Activated CD8-positive, alpha-beta memory T cell treated with anti-CD3 and anti-CD28 coated beads, Interleukin-2, amount 10 ng/mL, durations not matched to agents 7 days and 5 days (primary cell): ENCODE data around the gene ADAMTSL4. TPM values are rescaled to one million over a fixed set of nuclear protein-coding genes. Genes with fewer than 3 reads are reported as not detected.
A peak's percentile ranks its signal among the peaks of the same experiment; 100 is the strongest.
"Not testable (repeated sequence)": the region's sequence is repeated elsewhere in the genome, so short reads cannot be mapped to it uniquely, and the experiment has no call there.

ENCODE experiments used
- ATAC-seq: fragments of 150-1000 bp; cut with Tn5 transposase; one replicate; pipeline ENCODE4 v1.10.0; 2021; ENCODE audit warnings: moderate library complexity
- CTCF ChIA-PET: fragments of 350-600 bp; sonication (Branson Sonifier 250); formaldehyde crosslinking; loops from one replicate; lab custom pipeline; 2021; ENCODE audit warnings: antibody characterized with exemption; lab: Charles Lee
- DNase-seq: peaks from one replicate; pipeline ENCODE4 v3.0.0-alpha.2; 2020
- H3K27ac Mint-ChIP-seq: one replicate; pipeline ENCODE4 v1.8.0; 2021; ENCODE audit warnings: mild to moderate bottlenecking, mixed read lengths
- H3K27me3 Mint-ChIP-seq: one replicate; pipeline ENCODE4 v1.8.0; 2021; ENCODE audit warnings: mixed read lengths
- H3K36me3 Mint-ChIP-seq: one replicate; pipeline ENCODE4 v1.8.0; 2021; ENCODE audit warnings: mild to moderate bottlenecking, mixed read lengths
- H3K4me1 Mint-ChIP-seq: one replicate; pipeline ENCODE4 v1.8.0; 2021; ENCODE audit warnings: mixed read lengths
- H3K4me3 Mint-ChIP-seq: one replicate; pipeline ENCODE4 v1.8.0; 2021; ENCODE audit warnings: mild to moderate bottlenecking, moderate library complexity, mixed read lengths
- H3K9me3 Mint-ChIP-seq: one replicate; pipeline ENCODE4 v1.8.0; 2022; ENCODE audit warnings: low read depth, mixed read lengths
- total RNA-seq, 2 experiments: library from RNA; stranded (reverse); gene quantifications; one replicate each; pipeline ENCODE4 v1.2.3, GENCODE V29; 2021

ADAMTSL4 gene
- total RNA-seq, 2 experiments from 2014 or later, result 0.18 to 0.35 TPM

DNA sequence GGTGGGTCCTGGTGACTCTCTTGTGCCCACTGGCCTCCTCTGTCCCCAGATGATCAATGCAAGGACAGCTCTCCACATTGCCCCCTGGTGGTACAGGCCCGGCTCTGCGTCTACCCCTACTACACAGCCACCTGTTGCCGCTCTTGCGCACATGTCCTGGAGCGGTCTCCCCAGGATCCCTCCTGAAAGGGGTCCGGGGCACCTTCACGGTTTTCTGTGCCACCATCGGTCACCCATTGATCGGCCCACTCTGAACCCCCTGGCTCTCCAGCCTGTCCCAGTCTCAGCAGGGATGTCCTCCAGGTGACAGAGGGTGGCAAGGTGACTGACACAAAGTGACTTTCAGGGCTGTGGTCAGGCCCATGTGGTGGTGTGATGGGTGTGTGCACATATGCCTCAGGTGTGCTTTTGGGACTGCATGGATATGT is 10.8 kb downstream of the ADAMTSL4 start:
- peak; percentile 86 for DNase-seq
- no peaks in the 10 kb centered on the region for H3K27me3 Mint-ChIP-seq
- H3K4me3 Mint-ChIP-seq, result peak overlapping the region; percentile 87
- peaks cover 42% of the 10 kb centered on the region for H3K4me1 Mint-ChIP-seq
- ATAC-seq, result peak; percentile 13
- peaks cover 4% of the 10 kb centered on the region for H3K36me3 Mint-ChIP-seq
- no peaks in the 10 kb centered on the region for H3K9me3 Mint-ChIP-seq
- CTCF ChIA-PET, result interaction anchor here (0.6 to 12.0 kb wide), 44 partner anchors 8 to 721 kb away, joined by 3 to 297 read pairs (median 5); partner anchors contain the start of genes ADAMTSL4, CA14, CERS2 and CTSS
- peak overlapping the region; percentile 100 for H3K27ac Mint-ChIP-seq

DNA sequence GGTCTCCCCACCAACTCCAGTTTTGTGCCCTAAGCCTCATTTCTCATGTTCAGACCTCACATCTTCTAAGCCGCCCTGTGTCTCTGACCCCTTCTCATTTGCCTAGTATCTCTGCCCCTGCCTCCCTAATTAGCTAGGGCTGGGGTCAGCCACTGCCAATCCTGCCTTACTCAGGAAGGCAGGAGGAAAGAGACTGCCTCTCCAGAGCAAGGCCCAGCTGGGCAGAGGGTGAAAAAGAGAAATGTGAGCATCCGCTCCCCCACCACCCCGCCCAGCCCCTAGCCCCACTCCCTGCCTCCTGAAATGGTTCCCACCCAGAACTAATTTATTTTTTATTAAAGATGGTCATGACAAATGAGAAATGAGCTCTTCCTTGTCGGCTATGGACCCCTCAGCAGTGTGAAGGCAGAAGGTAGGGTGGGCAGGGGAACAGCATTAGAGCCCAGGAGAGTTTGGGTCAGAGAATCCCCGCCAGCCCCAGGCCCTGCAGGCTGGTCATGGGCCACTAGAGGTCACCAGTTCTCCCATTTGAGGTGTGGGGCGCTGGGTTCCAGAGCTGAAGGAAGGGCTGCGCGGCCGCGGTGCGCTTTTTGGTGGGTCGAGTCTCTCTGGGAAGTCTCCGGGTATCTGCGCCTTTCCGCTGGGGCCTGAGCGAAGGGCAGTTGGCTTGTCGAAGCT is 11.5 kb downstream of the ADAMTSL4 start:
- Mint-ChIP-seq H3K27me3 (no peaks in the 10 kb centered on the region), H3K27ac (peak overlapping the region; percentile 100), H3K4me1 (peaks cover 44% of the 10 kb centered on the region), H3K9me3 (no peaks in the 10 kb centered on the region), H3K36me3 (peaks cover 4% of the 10 kb centered on the region), H3K4me3 (peak overlapping the region; percentile 87)
- ATAC-seq, result peak; percentile 48
- CTCF ChIA-PET, result interaction anchor here (0.5 to 12.0 kb wide), 57 partner anchors 9 to 721 kb away, joined by 3 to 297 read pairs (median 4); partner anchors contain the start of genes ADAMTSL4, APH1A, CA14 and CERS2
- peak; percentile 92 for DNase-seq

- peak overlapping the region; percentile 87 for H3K4me3 Mint-ChIP-seq
- peak overlapping the region; percentile 100 for H3K27ac Mint-ChIP-seq
- peaks cover 4% of the 10 kb centered on the region for H3K36me3 Mint-ChIP-seq
- peak; percentile 83 for DNase-seq
- H3K4me1 Mint-ChIP-seq, result peaks cover 50% of the 10 kb centered on the region
- no peaks in the 10 kb centered on the region for H3K27me3 Mint-ChIP-seq
- peak; percentile 30 for ATAC-seq
- H3K9me3 Mint-ChIP-seq, result no peaks in the 10 kb centered on the region
- CTCF ChIA-PET, result interaction anchor here (0.5 to 12.0 kb wide), 45 partner anchors 10 to 444 kb away, joined by 3 to 297 read pairs (median 5); partner anchors contain the start of genes ADAMTSL4, APH1A, CA14 and ENSA
Measured at GRCh38 chr1:150561254-150561973, 12.2 kb downstream of the ADAMTSL4 start.

DNA sequence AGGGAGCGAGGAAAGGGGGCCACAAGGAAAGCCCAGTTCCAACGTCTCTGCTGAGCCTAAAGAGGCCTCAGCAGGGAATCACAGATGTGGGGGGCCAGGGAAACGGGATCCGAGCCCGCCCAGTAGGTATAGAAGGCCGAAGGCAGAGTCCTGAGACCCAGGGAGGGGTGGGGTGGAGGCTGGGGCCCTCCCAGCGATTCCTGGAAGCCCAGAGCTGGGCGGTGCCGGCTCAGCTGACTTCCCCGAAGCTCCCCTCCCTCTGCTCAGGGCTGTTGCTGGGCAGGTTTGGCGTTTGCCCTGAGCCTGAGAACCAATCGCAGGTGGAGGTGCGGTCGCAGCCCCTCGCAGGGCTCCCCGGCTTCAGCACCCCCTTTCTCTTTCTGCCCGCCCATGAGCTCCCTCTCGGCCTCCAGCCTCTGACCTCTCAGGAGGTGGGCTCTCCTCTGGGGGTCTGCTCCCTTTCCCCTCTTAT is 12.8 kb downstream of the ADAMTSL4 start:
- ATAC-seq (peak; percentile 65), DNase-seq (peak; percentile 96)
- CTCF ChIA-PET, result interaction anchor here (1.1 to 12.0 kb wide), 14 partner anchors 12 to 444 kb away, joined by 3 to 297 read pairs (median 5); partner anchors contain the start of genes ENSA and MCL1
- Mint-ChIP-seq H3K36me3 (peaks cover 4% of the 10 kb centered on the region), H3K4me3 (peak overlapping the region; percentile 87), H3K4me1 (peaks cover 56% of the 10 kb centered on the region), H3K27ac (peak overlapping the region; percentile 100), H3K27me3 (no peaks in the 10 kb centered on the region), H3K9me3 (no peaks in the 10 kb centered on the region)

- H3K9me3 Mint-ChIP-seq, result no peaks in the 10 kb centered on the region
- CTCF ChIA-PET, result interaction anchor here (1.1 to 12.0 kb wide), 10 partner anchors 12 to 443 kb away, joined by 3 to 297 read pairs (median 6); partner anchors contain the start of genes ENSA and MCL1
- peak overlapping the region; percentile 87 for H3K4me3 Mint-ChIP-seq
- peak overlapping the region; percentile 100 for H3K27ac Mint-ChIP-seq
- DNase-seq (peak; percentile 89), ATAC-seq (peak; percentile 1)
- H3K36me3 Mint-ChIP-seq, result peaks cover 8% of the 10 kb centered on the region
- no peaks in the 10 kb centered on the region for H3K27me3 Mint-ChIP-seq
- peaks cover 63% of the 10 kb centered on the region for H3K4me1 Mint-ChIP-seq
Measured at GRCh38 chr1:150562446-150563339, 13.5 kb downstream of the ADAMTSL4 start.

- Mint-ChIP-seq H3K4me3 (peak overlapping the region; percentile 87), H3K9me3 (no peaks in the 10 kb centered on the region), H3K4me1 (peaks cover 71% of the 10 kb centered on the region), H3K27ac (peak overlapping the region; percentile 100), H3K36me3 (peaks cover 8% of the 10 kb centered on the region), H3K27me3 (no peaks in the 10 kb centered on the region)
- CTCF ChIA-PET, result interaction anchor here (0.9 to 12.0 kb wide), 6 partner anchors 11 to 61 kb away, joined by 3 to 297 read pairs (median 4); partner anchors contain the start of gene MCL1
- peak; percentile 11 for ATAC-seq
- peak; percentile 69 for DNase-seq
Measured at GRCh38 chr1:150563340-150564038, 14.3 kb downstream of the ADAMTSL4 start.

GRCh38 chr1:150564051-150564991 is 15.1 kb downstream of the ADAMTSL4 start:
- no peaks in the 10 kb centered on the region for H3K9me3 Mint-ChIP-seq
- peaks cover 79% of the 10 kb centered on the region for H3K4me1 Mint-ChIP-seq
- peak overlapping the region; percentile 87 for H3K4me3 Mint-ChIP-seq
- H3K36me3 Mint-ChIP-seq, result peaks cover 8% of the 10 kb centered on the region
- ATAC-seq (no peak), DNase-seq (peak; percentile 55)
- peak overlapping the region; percentile 100 for H3K27ac Mint-ChIP-seq
- CTCF ChIA-PET, result interaction anchor here (0.8 to 12.0 kb wide), 7 partner anchors 10 to 432 kb away, joined by 3 to 297 read pairs (median 4); partner anchors contain the start of gene MCL1
- H3K27me3 Mint-ChIP-seq, result no peaks in the 10 kb centered on the region

GRCh38 chr1:150565240-150565991 is 16.2 kb downstream of the ADAMTSL4 start:
- not testable (repeated sequence) for H3K9me3 Mint-ChIP-seq, DNase-seq, H3K27me3 Mint-ChIP-seq, H3K4me3 Mint-ChIP-seq, ATAC-seq
- H3K36me3 Mint-ChIP-seq, result peaks cover 14% of the 10 kb centered on the region
- peaks cover 83% of the 10 kb centered on the region for H3K4me1 Mint-ChIP-seq
- CTCF ChIA-PET, result interaction anchor here (0.7 to 12.0 kb wide), 4 partner anchors 9 to 431 kb away, joined by 4 to 297 read pairs (median 150); partner anchors contain the start of gene MCL1
- H3K27ac Mint-ChIP-seq, result peak overlapping the region; percentile 100

- H3K9me3 Mint-ChIP-seq, result no peaks in the 10 kb centered on the region
- ATAC-seq (no peak), DNase-seq (no peak)
- H3K36me3 Mint-ChIP-seq, result peaks cover 20% of the 10 kb centered on the region
- CTCF ChIA-PET, result interaction anchor here (0.5 to 15.0 kb wide), 6 partner anchors 4 to 55 kb away, joined by 3 to 297 read pairs (median 152); partner anchors contain the start of gene MCL1
- peak overlapping the region; percentile 73 for H3K4me3 Mint-ChIP-seq
- H3K27me3 Mint-ChIP-seq, result no peaks in the 10 kb centered on the region
- peaks cover 87% of the 10 kb centered on the region for H3K4me1 Mint-ChIP-seq
- peak overlapping the region; percentile 98 for H3K27ac Mint-ChIP-seq
Measured at GRCh38 chr1:150566589-150567340, 17.6 kb downstream of the ADAMTSL4 start.

DNA sequence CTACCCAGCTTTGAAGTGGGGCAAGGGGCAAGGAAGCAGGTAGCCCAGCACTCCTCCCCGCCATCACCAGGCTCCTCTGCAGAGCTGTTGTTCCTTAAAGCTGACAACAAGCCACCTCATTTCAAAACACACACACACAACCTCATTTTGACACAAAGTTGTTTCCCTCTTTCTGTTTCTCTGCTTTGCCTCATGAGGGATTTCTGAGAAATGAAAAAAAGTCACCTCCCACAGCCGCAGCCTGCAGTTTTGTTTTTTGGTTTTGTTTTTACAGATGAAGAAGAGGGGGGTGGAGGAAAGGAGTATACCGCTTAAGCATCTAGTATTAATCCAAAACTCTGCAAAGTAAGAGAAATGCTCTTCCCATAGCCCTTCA is 18.1 kb downstream of the ADAMTSL4 start:
- peak overlapping the region; percentile 73 for H3K4me3 Mint-ChIP-seq
- peaks cover 21% of the 10 kb centered on the region for H3K36me3 Mint-ChIP-seq
- H3K4me1 Mint-ChIP-seq, result peaks cover 90% of the 10 kb centered on the region
- no peaks in the 10 kb centered on the region for H3K27me3 Mint-ChIP-seq
- peak; percentile 88 for DNase-seq
- H3K9me3 Mint-ChIP-seq, result no peaks in the 10 kb centered on the region
- ATAC-seq, result peak; percentile 45
- peak overlapping the region; percentile 98 for H3K27ac Mint-ChIP-seq
- CTCF ChIA-PET, result interaction anchor here (0.5 to 15.0 kb wide), 7 partner anchors 4 to 481 kb away, joined by 3 to 297 read pairs (median 3); partner anchors contain the start of genes ANXA9 and MCL1
